Activated T-helper 1 cell treated with anti-CD3 and anti-CD28 coated beads, Interleukin-12 subunit alpha, Interleukin-12 subunit beta, Interleukin-2, Interleukin-4 antibody, amounts not matched to agents 30 ng/mL and 10 ng/mL and 1 ng/mL, durations not matched to agents 14 hours and 24 hours and 36 hours (primary cell): ENCODE measurements around the gene NPM1. TPM values are rescaled to one million over a fixed set of nuclear protein-coding genes. Genes with fewer than 3 reads are reported as not detected.
"Not testable (repeated sequence)": the region's sequence is repeated elsewhere in the genome, so short reads cannot be mapped to it uniquely, and the experiment has no call there.

Source experiments
- DNase-seq: peaks from one replicate; pipeline ENCODE4 v3.0.0; 2021; ENCODE audit warnings: low spot score
- H3K27ac Mint-ChIP-seq: one replicate; pipeline ENCODE4 v1.8.0; 2021; ENCODE audit warnings: mild to moderate bottlenecking, mixed read lengths
- H3K27me3 Mint-ChIP-seq: one replicate; pipeline ENCODE4 v1.8.0; 2022; ENCODE audit warnings: mild to moderate bottlenecking, moderate library complexity, mixed read lengths; ENCODE audit not compliant: insufficient read depth
- H3K36me3 Mint-ChIP-seq: one replicate; pipeline ENCODE4 v1.8.0; 2021; ENCODE audit warnings: low read depth, mixed read lengths
- H3K4me1 Mint-ChIP-seq: one replicate; pipeline ENCODE4 v1.8.0; 2021; ENCODE audit warnings: low read depth, mixed read lengths
- H3K4me3 Mint-ChIP-seq: one replicate; pipeline ENCODE4 v1.8.0; 2021; ENCODE audit warnings: mild to moderate bottlenecking, moderate library complexity, mixed read lengths
- H3K9me3 Mint-ChIP-seq: one replicate; pipeline ENCODE4 v1.8.0; 2021; ENCODE audit warnings: mixed read lengths
- intact Hi-C: fragments of 100-400 bp; cut with micrococcal nuclease; formaldehyde crosslinking; loops from one replicate; pipeline ENCODE4 v1.15.1; 2024
- total RNA-seq: library from RNA; stranded (reverse); gene quantifications from 2 replicates; pipeline ENCODE4 v1.2.3, GENCODE V29; 2022

NPM1 gene
- total RNA-seq, 1 donor from 2014 or later = 2,809 TPM

GRCh38 chr5:171390883-171391677 is 3.4 kb downstream of the NPM1 start:
- DNase-seq = no peak
- Mint-ChIP-seq H3K4me1 (peaks cover 62% of the 10 kb centered on the region), H3K27ac (peak overlapping the region; percentile 29), H3K9me3 (no peaks in the 10 kb centered on the region), H3K4me3 (peak overlapping the region; percentile 97), H3K36me3 (peaks cover 67% of the 10 kb centered on the region), H3K27me3 (peaks cover 6% of the 10 kb centered on the region)
- intact Hi-C loops = no loop called here

GRCh38 chr5:171391996-171392577 is 4.4 kb downstream of the NPM1 start:
- intact Hi-C loops = loop anchor here (2.0 kb wide), 1 partner anchor 17 kb away; no protein-coding TSS in a partner anchor
- peak overlapping the region; percentile 29 for H3K4me3 Mint-ChIP-seq
- H3K4me1 Mint-ChIP-seq = peaks cover 64% of the 10 kb centered on the region
- peaks cover 6% of the 10 kb centered on the region for H3K27me3 Mint-ChIP-seq
- no peak for DNase-seq
- H3K36me3 Mint-ChIP-seq = peaks cover 74% of the 10 kb centered on the region
- no peaks in the 10 kb centered on the region for H3K9me3 Mint-ChIP-seq
- no peak overlapping the region for H3K27ac Mint-ChIP-seq

DNA sequence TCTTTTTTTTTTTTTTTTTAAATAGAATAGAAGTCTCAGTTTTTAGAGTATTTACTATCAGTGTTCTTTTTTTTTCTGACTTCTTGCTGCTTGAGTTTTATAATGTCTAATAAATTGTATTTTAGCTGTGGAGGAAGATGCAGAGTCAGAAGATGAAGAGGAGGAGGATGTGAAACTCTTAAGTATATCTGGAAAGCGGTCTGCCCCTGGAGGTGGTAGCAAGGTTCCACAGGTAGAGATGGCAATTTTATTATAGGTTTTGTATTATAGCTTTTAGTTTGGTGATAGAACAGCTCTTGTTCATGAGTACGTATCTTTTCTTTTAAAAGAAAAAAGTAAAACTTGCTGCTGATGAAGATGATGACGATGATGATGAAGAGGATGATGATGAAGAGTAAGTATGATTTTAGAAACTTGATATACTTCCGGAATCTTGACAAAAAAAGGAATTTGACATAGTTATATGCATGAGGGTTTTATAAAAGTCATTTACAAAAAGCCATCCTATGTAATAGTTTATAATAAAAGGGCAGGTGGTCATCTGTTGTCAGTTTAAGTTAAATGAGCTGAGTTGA is 5.0 kb downstream of the NPM1 start:
- Mint-ChIP-seq H3K9me3 (no peaks in the 10 kb centered on the region), H3K4me1 (peaks cover 68% of the 10 kb centered on the region), H3K27ac (peak overlapping the region; percentile 31), H3K27me3 (peaks cover 2% of the 10 kb centered on the region), H3K36me3 (peaks cover 79% of the 10 kb centered on the region), H3K4me3 (peak overlapping the region; percentile 29)
- intact Hi-C loops = loop anchor here (2.0 kb wide), 1 partner anchor 16 kb away; no protein-coding TSS in a partner anchor
- no peak for DNase-seq

- no peaks in the 10 kb centered on the region for H3K27me3 Mint-ChIP-seq
- H3K27ac Mint-ChIP-seq = no peak overlapping the region
- peaks cover 77% of the 10 kb centered on the region for H3K36me3 Mint-ChIP-seq
- no peak overlapping the region for H3K4me3 Mint-ChIP-seq
- no peak for DNase-seq
- intact Hi-C loops = no loop called here
- no peaks in the 10 kb centered on the region for H3K9me3 Mint-ChIP-seq
- H3K4me1 Mint-ChIP-seq = peaks cover 65% of the 10 kb centered on the region
Observed at GRCh38 chr5:171395042-171395441, 7.4 kb downstream of the NPM1 start.

GRCh38 chr5:171396583-171396982 is 8.9 kb downstream of the NPM1 start:
- H3K4me3 Mint-ChIP-seq, intact Hi-C loops, H3K9me3 Mint-ChIP-seq, H3K27me3 Mint-ChIP-seq, DNase-seq, H3K27ac Mint-ChIP-seq: not testable (repeated sequence)
- Mint-ChIP-seq H3K36me3 (peaks cover 74% of the 10 kb centered on the region), H3K4me1 (peaks cover 53% of the 10 kb centered on the region)

- Mint-ChIP-seq H3K4me1 (peaks cover 54% of the 10 kb centered on the region), H3K27ac (no peak overlapping the region), H3K4me3 (no peak overlapping the region), H3K9me3 (no peaks in the 10 kb centered on the region), H3K27me3 (no peaks in the 10 kb centered on the region), H3K36me3 (peaks cover 73% of the 10 kb centered on the region)
- no peak for DNase-seq
- intact Hi-C loops = no loop called here
Observed at GRCh38 chr5:171397190-171397589, 9.5 kb downstream of the NPM1 start.

- Mint-ChIP-seq H3K4me1 (peaks cover 50% of the 10 kb centered on the region), H3K4me3 (no peak overlapping the region), H3K36me3 (peaks cover 70% of the 10 kb centered on the region), H3K27ac (no peak overlapping the region), H3K27me3 (no peaks in the 10 kb centered on the region), H3K9me3 (no peaks in the 10 kb centered on the region)
- intact Hi-C loops = no loop called here
- DNase-seq = no peak
Observed at GRCh38 chr5:171397599-171397998, 9.9 kb downstream of the NPM1 start.

DNA sequence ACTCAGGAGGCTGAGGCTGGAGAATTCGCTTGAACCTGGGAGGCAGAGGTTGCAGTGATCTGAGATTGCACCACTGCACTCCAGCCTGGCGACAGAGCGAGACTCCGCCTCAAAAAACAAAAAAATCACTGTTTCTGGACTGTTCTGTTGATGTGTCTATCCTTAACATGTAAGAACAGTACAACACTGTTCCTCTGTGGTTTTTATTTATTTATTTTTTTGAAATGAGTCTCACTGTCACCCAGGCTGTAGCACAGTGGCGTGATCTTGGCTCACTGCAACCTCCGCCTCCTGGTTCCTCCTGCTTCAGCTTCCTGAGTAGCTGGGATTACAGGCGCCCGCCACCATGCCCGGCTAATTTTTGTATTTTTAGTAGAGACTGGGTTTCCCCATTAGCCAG is 11.0 kb downstream of the NPM1 start:
- H3K27me3 Mint-ChIP-seq, H3K9me3 Mint-ChIP-seq, intact Hi-C loops, H3K4me3 Mint-ChIP-seq, DNase-seq, H3K27ac Mint-ChIP-seq: not testable (repeated sequence)
- Mint-ChIP-seq H3K36me3 (peaks cover 61% of the 10 kb centered on the region), H3K4me1 (peaks cover 39% of the 10 kb centered on the region)

GRCh38 chr5:171400169-171400568 is 12.5 kb downstream of the NPM1 start:
- H3K4me1 Mint-ChIP-seq = peaks cover 39% of the 10 kb centered on the region
- intact Hi-C loops = no loop called here
- H3K4me3 Mint-ChIP-seq = no peak overlapping the region
- H3K27me3 Mint-ChIP-seq = no peaks in the 10 kb centered on the region
- DNase-seq = no peak
- H3K9me3 Mint-ChIP-seq = no peaks in the 10 kb centered on the region
- H3K36me3 Mint-ChIP-seq = peaks cover 54% of the 10 kb centered on the region
- H3K27ac Mint-ChIP-seq = peak overlapping the region; percentile 34

- no peak overlapping the region for H3K27ac Mint-ChIP-seq
- DNase-seq = no peak
- peaks cover 57% of the 10 kb centered on the region for H3K36me3 Mint-ChIP-seq
- intact Hi-C loops = no loop called here
- H3K9me3 Mint-ChIP-seq = no peaks in the 10 kb centered on the region
- no peak overlapping the region for H3K4me3 Mint-ChIP-seq
- H3K4me1 Mint-ChIP-seq = peaks cover 40% of the 10 kb centered on the region
- no peaks in the 10 kb centered on the region for H3K27me3 Mint-ChIP-seq
Observed at GRCh38 chr5:171401167-171401947, 13.7 kb downstream of the NPM1 start.

DNA sequence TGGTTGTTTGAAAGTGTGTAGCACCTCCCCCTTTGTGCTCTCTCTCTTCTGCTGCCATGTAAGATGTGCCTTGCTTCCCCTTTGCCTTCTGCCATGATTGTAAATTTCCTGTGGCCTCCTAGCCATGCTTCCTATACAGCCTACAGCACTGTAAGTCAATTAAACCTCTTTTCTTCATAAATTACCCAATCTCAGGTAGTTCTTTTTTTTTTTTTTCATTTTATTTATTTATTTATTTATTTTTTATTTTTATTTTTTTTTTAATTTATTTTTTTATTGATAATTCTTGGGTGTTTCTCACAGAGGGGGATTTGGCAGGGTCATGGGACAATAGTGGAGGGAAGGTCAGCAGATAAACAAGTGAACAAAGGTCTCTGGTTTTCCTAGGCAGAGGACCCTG is 15.1 kb downstream of the NPM1 start:
- H3K27ac Mint-ChIP-seq, intact Hi-C loops, H3K27me3 Mint-ChIP-seq, H3K9me3 Mint-ChIP-seq, DNase-seq, H3K4me3 Mint-ChIP-seq: not testable (repeated sequence)
- H3K4me1 Mint-ChIP-seq = peaks cover 39% of the 10 kb centered on the region
- peaks cover 56% of the 10 kb centered on the region for H3K36me3 Mint-ChIP-seq

GRCh38 chr5:171405615-171406014 is 18.0 kb downstream of the NPM1 start:
- Mint-ChIP-seq H3K27me3 (no peaks in the 10 kb centered on the region), H3K9me3 (no peaks in the 10 kb centered on the region), H3K4me3 (no peak overlapping the region), H3K36me3 (peaks cover 59% of the 10 kb centered on the region), H3K4me1 (peaks cover 37% of the 10 kb centered on the region), H3K27ac (peak overlapping the region; percentile 64)
- no peak for DNase-seq
- intact Hi-C loops = no loop called here
